Glomerular endothelial cell (primary cell): ENCODE data around the gene SLF2. TPM values are rescaled to one million over a fixed set of nuclear protein-coding genes. Genes with fewer than 3 reads are reported as not detected.

Source experiments
- DNase-seq: peaks from one replicate; pipeline ENCODE4 v3.0.0-alpha.2; 2011; ENCODE audit warnings: low read depth, low spot score; ENCODE audit errors: extremely low read depth
- total RNA-seq: library from RNA; depleted of rRNA; stranded (reverse); fragments of >200 nt; gene quantifications from 2 replicates; pipeline ENCODE4 v1.2.3, GENCODE V29; 2015

Gene SLF2
- total RNA-seq, 1 donor from 2014 or later, result 29.5 TPM

- DNase-seq, result no peak
These were observed 65.5 kb downstream of the SLF2 start for GRCh38 chr10:100978121-100978900.

GRCh38 chr10:100978901-100979195, 66.1 kb downstream of the SLF2 start:
- DNase-seq, result no peak

- DNase-seq, result no peak
These were observed 67.1 kb downstream of the SLF2 start for GRCh38 chr10:100979791-100980272.

GRCh38 chr10:100980311-100980710, 67.5 kb downstream of the SLF2 start:
- DNase-seq, result no peak

- DNase-seq, result no peak
These were observed 67.9 kb downstream of the SLF2 start for GRCh38 chr10:100980711-100981110.

- no peak for DNase-seq
These were observed 68.5 kb downstream of the SLF2 start for GRCh38 chr10:100981178-100981772.

GRCh38 chr10:100982916-100983830, 70.4 kb downstream of the SLF2 start:
- DNase-seq, result no peak

GRCh38 chr10:100983868-100984671, 71.3 kb downstream of the SLF2 start:
- DNase-seq, result no peak

- no peak for DNase-seq
These were observed 72.0 kb downstream of the SLF2 start for GRCh38 chr10:100984672-100985177.

- DNase-seq, result no peak
These were observed 72.6 kb downstream of the SLF2 start for GRCh38 chr10:100985336-100985735.

- DNase-seq, result no peak
These were observed 73.8 kb downstream of the SLF2 start for GRCh38 chr10:100986623-100986951.

GRCh38 chr10:100986952-100987684, 74.4 kb downstream of the SLF2 start, which contains the start of the genes MRPL43 and TWNK:
Gene MRPL43, minus strand, starts transcription at chr10:100987497. Its CDS starts 54 bp downstream, at chr10:100987443.
Gene TWNK, plus strand, starts transcription at chr10:100987543. Its CDS starts 668 bp downstream, at chr10:100988211.
- DNase-seq, result no peak

GRCh38 chr10:100987685-100988049, 74.9 kb downstream of the SLF2 start:
- no peak for DNase-seq

- DNase-seq, result no peak
These were observed 75.4 kb downstream of the SLF2 start for GRCh38 chr10:100988166-100988565.

GRCh38 chr10:100989088-100989487, 76.3 kb downstream of the SLF2 start:
- DNase-seq, result no peak

GRCh38 chr10:100993986-100994708, 81.4 kb downstream of the SLF2 start:
- DNase-seq, result no peak

- DNase-seq, result no peak
These were observed 82.4 kb downstream of the SLF2 start for GRCh38 chr10:100995181-100995580.

GRCh38 chr10:100996678-100997359, 84.1 kb downstream of the SLF2 start:
- no peak for DNase-seq
